Glomerular visceral epithelial cell (primary cell): ENCODE data around the gene CTNNA3.

Source experiments
- DNase-seq: peaks from one replicate; pipeline ENCODE4 v3.0.0-alpha.2; 2016; ENCODE audit errors: extremely low spot score

The CTNNA3 gene

GRCh38 chr10:66755474-66755873, 940.5 kb downstream of the CTNNA3 start:
- no peak for DNase-seq

- DNase-seq = peak; percentile 5
Measured at GRCh38 chr10:66752714-66753113, 943.3 kb downstream of the CTNNA3 start.

- DNase-seq = peak; percentile 5
Measured at GRCh38 chr10:66748217-66748616, 947.8 kb downstream of the CTNNA3 start.

- DNase-seq = peak; percentile 95
Measured at GRCh38 chr10:66747451-66747850, 948.5 kb downstream of the CTNNA3 start.

- peak; percentile 10 for DNase-seq
Measured at GRCh38 chr10:66746711-66747110, 949.3 kb downstream of the CTNNA3 start.

- no peak for DNase-seq
Measured at GRCh38 chr10:66746246-66746645, 949.7 kb downstream of the CTNNA3 start.

- DNase-seq = no peak
Measured at GRCh38 chr10:66744915-66745314, 951.1 kb downstream of the CTNNA3 start.

GRCh38 chr10:66737241-66737640, 958.8 kb downstream of the CTNNA3 start:
- DNase-seq = no peak

GRCh38 chr10:66723608-66724400, 972.2 kb downstream of the CTNNA3 start:
- no peak for DNase-seq

GRCh38 chr10:66719483-66719882, 976.5 kb downstream of the CTNNA3 start:
- DNase-seq = no peak

GRCh38 chr10:66717231-66717981, 978.6 kb downstream of the CTNNA3 start:
- peak; percentile 3 for DNase-seq

GRCh38 chr10:66714741-66715140, 981.3 kb downstream of the CTNNA3 start:
- DNase-seq = no peak

GRCh38 chr10:66713387-66713786, 982.6 kb downstream of the CTNNA3 start:
- DNase-seq = no peak

GRCh38 chr10:66698069-66698468, 997.9 kb downstream of the CTNNA3 start:
- no peak for DNase-seq

- DNase-seq = no peak
Measured at GRCh38 chr10:66695046-66695445, 1000.9 kb downstream of the CTNNA3 start.

GRCh38 chr10:66684581-66684980, 1011.4 kb downstream of the CTNNA3 start:
- DNase-seq = no peak

GRCh38 chr10:66680886-66681285, 1015.1 kb downstream of the CTNNA3 start:
- no peak for DNase-seq

GRCh38 chr10:66678521-66678920, 1017.5 kb downstream of the CTNNA3 start:
- DNase-seq = no peak

GRCh38 chr10:66673071-66673470, 1022.9 kb downstream of the CTNNA3 start:
- no peak for DNase-seq

- no peak for DNase-seq
Measured at GRCh38 chr10:66671562-66671961, 1024.4 kb downstream of the CTNNA3 start.

GRCh38 chr10:66671064-66671463, 1024.9 kb downstream of the CTNNA3 start:
- no peak for DNase-seq

- no peak for DNase-seq
Measured at GRCh38 chr10:66656499-66656898, 1039.5 kb downstream of the CTNNA3 start.

- DNase-seq = no peak
Measured at GRCh38 chr10:66654861-66655260, 1041.1 kb downstream of the CTNNA3 start.
